ENCODE measurements around the gene RAPGEF1.

DNA sequence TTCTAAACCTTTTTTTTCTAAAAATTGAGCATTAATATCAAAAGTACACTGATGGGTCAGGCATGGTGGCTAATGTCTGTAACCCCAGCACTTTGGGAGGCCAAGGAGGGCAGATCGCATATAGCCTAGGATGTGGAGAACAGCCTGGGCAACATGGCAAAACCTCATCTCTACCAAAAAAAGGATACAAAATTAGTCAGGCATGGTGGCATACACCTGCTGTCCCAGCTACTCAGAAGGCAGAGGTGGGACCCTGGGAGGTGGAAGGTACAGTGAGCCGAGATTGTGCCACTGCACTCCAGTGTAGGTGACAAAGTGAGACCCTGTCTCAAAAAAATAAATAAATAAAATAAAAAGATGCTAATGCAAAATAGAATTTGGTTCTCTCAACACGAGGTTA, 49.4 kb downstream of the RAPGEF1 start:
- no peak for TF ChIP-seq RAD21 (IDR thresholded peaks at IDR 0.05; ENCODE audit: low read depth)
- TF ChIP-seq, protein P1, sequence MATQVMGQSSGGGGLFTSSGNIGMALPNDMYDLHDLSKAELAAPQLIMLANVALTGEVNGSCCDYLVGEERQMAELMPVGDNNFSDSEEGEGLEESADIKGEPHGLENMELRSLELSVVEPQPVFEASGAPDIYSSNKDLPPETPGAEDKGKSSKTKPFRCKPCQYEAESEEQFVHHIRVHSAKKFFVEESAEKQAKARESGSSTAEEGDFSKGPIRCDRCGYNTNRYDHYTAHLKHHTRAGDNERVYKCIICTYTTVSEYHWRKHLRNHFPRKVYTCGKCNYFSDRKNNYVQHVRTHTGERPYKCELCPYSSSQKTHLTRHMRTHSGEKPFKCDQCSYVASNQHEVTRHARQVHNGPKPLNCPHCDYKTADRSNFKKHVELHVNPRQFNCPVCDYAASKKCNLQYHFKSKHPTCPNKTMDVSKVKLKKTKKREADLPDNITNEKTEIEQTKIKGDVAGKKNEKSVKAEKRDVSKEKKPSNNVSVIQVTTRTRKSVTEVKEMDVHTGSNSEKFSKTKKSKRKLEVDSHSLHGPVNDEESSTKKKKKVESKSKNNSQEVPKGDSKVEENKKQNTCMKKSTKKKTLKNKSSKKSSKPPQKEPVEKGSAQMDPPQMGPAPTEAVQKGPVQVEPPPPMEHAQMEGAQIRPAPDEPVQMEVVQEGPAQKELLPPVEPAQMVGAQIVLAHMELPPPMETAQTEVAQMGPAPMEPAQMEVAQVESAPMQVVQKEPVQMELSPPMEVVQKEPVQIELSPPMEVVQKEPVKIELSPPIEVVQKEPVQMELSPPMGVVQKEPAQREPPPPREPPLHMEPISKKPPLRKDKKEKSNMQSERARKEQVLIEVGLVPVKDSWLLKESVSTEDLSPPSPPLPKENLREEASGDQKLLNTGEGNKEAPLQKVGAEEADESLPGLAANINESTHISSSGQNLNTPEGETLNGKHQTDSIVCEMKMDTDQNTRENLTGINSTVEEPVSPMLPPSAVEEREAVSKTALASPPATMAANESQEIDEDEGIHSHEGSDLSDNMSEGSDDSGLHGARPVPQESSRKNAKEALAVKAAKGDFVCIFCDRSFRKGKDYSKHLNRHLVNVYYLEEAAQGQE (IDR thresholded peaks at IDR 0.05; ENCODE audit: low read depth), result no peak
- TF ChIP-seq, protein P2, sequence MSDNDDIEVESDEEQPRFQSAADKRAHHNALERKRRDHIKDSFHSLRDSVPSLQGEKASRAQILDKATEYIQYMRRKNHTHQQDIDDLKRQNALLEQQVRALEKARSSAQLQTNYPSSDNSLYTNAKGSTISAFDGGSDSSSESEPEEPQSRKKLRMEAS (IDR thresholded peaks at IDR 0.05), result no peak
